H9 (cell line): ENCODE results near the gene CUL4B. TPM values are rescaled to one million over a fixed set of nuclear protein-coding genes. Genes with fewer than 3 reads are reported as not detected.
A peak's percentile ranks its signal among the peaks of the same experiment; 100 is the strongest.

ENCODE experiments used
- DNase-seq: peaks from one replicate; pipeline ENCODE4 v3.0.0-alpha.2; 2017
- H2AFZ ChIP-seq: one replicate; pipeline ENCODE4 v1.6.1; 2013; ENCODE audit warnings: mild to moderate bottlenecking, low read length, control low read depth, moderate library complexity
- H2AK5ac ChIP-seq: 2 replicates; pipeline ENCODE4 v1.6.1; 2013; ENCODE audit warnings: low read length, control low read depth, mixed read lengths; ENCODE audit not compliant: insufficient read length
- H2BK120ac ChIP-seq: one replicate; pipeline ENCODE4 v1.6.1; 2013; ENCODE audit warnings: low read depth, mild to moderate bottlenecking, low read length, control low read depth, inconsistent platforms; ENCODE audit not compliant: poor library complexity, severe bottlenecking
- H2BK12ac ChIP-seq: 2 replicates; pipeline ENCODE4 v1.6.1; 2013; ENCODE audit warnings: low read length, control low read depth, mixed read lengths, low read depth; ENCODE audit not compliant: insufficient read length
- H2BK15ac ChIP-seq: 2 replicates; pipeline ENCODE4 v1.6.1; 2013; ENCODE audit warnings: low read depth, low read length, control low read depth
- H2BK20ac ChIP-seq: one replicate; pipeline ENCODE4 v1.6.1; 2013; ENCODE audit warnings: low read depth, mild to moderate bottlenecking, low read length, control low read depth, inconsistent platforms; ENCODE audit not compliant: poor library complexity, severe bottlenecking
- H2BK5ac ChIP-seq: 2 replicates; pipeline ENCODE4 v1.6.1; 2013; ENCODE audit warnings: low read length, control low read depth, mixed read lengths; ENCODE audit not compliant: insufficient read length
- H3K14ac ChIP-seq: 2 replicates; pipeline ENCODE4 v1.6.1; 2013; ENCODE audit warnings: low read length, control low read depth; ENCODE audit not compliant: insufficient read depth
- H3K18ac ChIP-seq: 2 replicates; pipeline ENCODE4 v1.6.1; 2013; ENCODE audit warnings: low read depth, mild to moderate bottlenecking, mixed read lengths, low read length, control low read depth; ENCODE audit not compliant: insufficient read length
- H3K23ac ChIP-seq: 2 replicates; pipeline ENCODE4 v1.6.1; 2013; ENCODE audit warnings: low read length, control low read depth, mixed read lengths, low read depth; ENCODE audit not compliant: insufficient read length
- H3K23me2 ChIP-seq: 2 replicates; pipeline ENCODE4 v1.6.1; 2013; ENCODE audit warnings: low read depth, mild to moderate bottlenecking, mixed read lengths, low read length, control low read depth; ENCODE audit not compliant: insufficient read length, poor library complexity, severe bottlenecking
- H3K27ac ChIP-seq: 2 replicates; pipeline ENCODE4 v1.5.1; 2013; ENCODE audit warnings: low read length, control low read depth, mixed read lengths, low read depth; ENCODE audit not compliant: insufficient read length
- H3K27me3 ChIP-seq: 2 replicates; pipeline ENCODE4 v1.6.1; 2013; ENCODE audit warnings: low read length, control low read depth, inconsistent platforms; ENCODE audit not compliant: insufficient read depth
- H3K4ac ChIP-seq: 2 replicates; pipeline ENCODE4 v1.6.1; 2013; ENCODE audit warnings: low read depth, mild to moderate bottlenecking, control low read depth, inconsistent platforms, low read length, moderate library complexity
- H3K4me1 ChIP-seq: 2 replicates; pipeline ENCODE4 v1.6.1; 2013; ENCODE audit warnings: low read length, control low read depth, inconsistent platforms; ENCODE audit not compliant: insufficient read depth
- H3K4me2 ChIP-seq: 2 replicates; pipeline ENCODE4 v1.6.1; 2013; ENCODE audit warnings: low read length, control low read depth, mixed read lengths; ENCODE audit not compliant: insufficient read length, insufficient read depth
- H3K56ac ChIP-seq: 2 replicates; pipeline ENCODE4 v1.6.1; 2013; ENCODE audit warnings: low read depth, mild to moderate bottlenecking, mixed read lengths, low read length, control low read depth; ENCODE audit not compliant: insufficient read length
- H3K79me1 ChIP-seq: 2 replicates; pipeline ENCODE4 v1.6.1; 2013; ENCODE audit warnings: low read depth, mild to moderate bottlenecking, moderate library complexity, low read length, control low read depth, inconsistent platforms; ENCODE audit not compliant: insufficient read depth, poor library complexity, severe bottlenecking
- H3K79me2 ChIP-seq: 2 replicates; pipeline ENCODE4 v1.6.1; 2013; ENCODE audit warnings: low read length, control low read depth, inconsistent platforms; ENCODE audit not compliant: insufficient read depth
- H3K9ac ChIP-seq: 2 replicates; pipeline ENCODE4 v1.6.1; 2013; ENCODE audit warnings: low read length, control low read depth, mixed read lengths; ENCODE audit not compliant: insufficient read length; ENCODE audit errors: extremely low read depth
- H3K9me3 ChIP-seq: one replicate; pipeline ENCODE4 v1.6.1; 2013; ENCODE audit warnings: low read depth, low read length, inconsistent platforms; ENCODE audit not compliant: control insufficient read depth
- H3T11ph ChIP-seq: one replicate; pipeline ENCODE4 v1.6.1; 2013; ENCODE audit warnings: mild to moderate bottlenecking, low read length, control low read depth, inconsistent platforms
- H4K20me1 ChIP-seq: one replicate; pipeline ENCODE4 v1.6.1; 2013; ENCODE audit not compliant: control insufficient read depth, insufficient read length, insufficient read depth
- H4K5ac ChIP-seq: 2 replicates; pipeline ENCODE4 v1.6.1; 2013; ENCODE audit warnings: low read depth, mild to moderate bottlenecking, mixed read lengths, low read length, control low read depth; ENCODE audit not compliant: insufficient read length
- H4K8ac ChIP-seq: replicated peaks from 2 replicates; pipeline ENCODE4 v1.6.1; 2013; ENCODE audit warnings: low read length, control low read depth, mixed read lengths, low read depth; ENCODE audit not compliant: insufficient read length
- H4K91ac ChIP-seq: 2 replicates; pipeline ENCODE4 v1.6.1; 2013; ENCODE audit warnings: low read depth, mild to moderate bottlenecking, moderate library complexity, mixed read lengths, low read length, control low read depth; ENCODE audit not compliant: insufficient read length
- H3K27ac Mint-ChIP-seq, 3 experiments: 2 replicates in 2 of 3; 3 replicates in 1 of 3; pipeline ENCODE4 v1.8.0; 2020 to 2021; ENCODE audit warnings: mixed read lengths in 3 of 3, mild to moderate bottlenecking in 1 of 3, moderate library complexity in 1 of 3
- H3K27me3 Mint-ChIP-seq: 2 replicates; pipeline ENCODE4 v1.8.0; 2021; ENCODE audit warnings: low read depth, mild to moderate bottlenecking, moderate library complexity, mixed read lengths
- H3K36me3 Mint-ChIP-seq, 3 experiments: 2 replicates in 2 of 3; 3 replicates in 1 of 3; pipeline ENCODE4 v1.8.0; 2020 to 2021; ENCODE audit warnings: low read depth in 3 of 3, mixed read lengths in 3 of 3; ENCODE audit not compliant: insufficient read depth in 1 of 3
- H3K4me1 Mint-ChIP-seq, 2 experiments: 2 replicates each; pipeline ENCODE4 v1.8.0; 2020; ENCODE audit warnings: mixed read lengths in 2 of 2
- H3K4me3 Mint-ChIP-seq, 2 experiments: 2 replicates in 1 of 2; 3 replicates in 1 of 2; pipeline ENCODE4 v1.8.0; 2020 to 2021; ENCODE audit warnings: mild to moderate bottlenecking in 2 of 2, mixed read lengths in 2 of 2, moderate library complexity in 1 of 2
- H3K9me3 Mint-ChIP-seq, 2 experiments: 2 replicates in 1 of 2; 3 replicates in 1 of 2; pipeline ENCODE4 v1.8.0; 2020; ENCODE audit warnings: mild to moderate bottlenecking in 2 of 2, mixed read lengths in 2 of 2, moderate library complexity in 1 of 2
- WGBS: extraction: QIAGEN DNeasy Blood & Tissue Kit; methylation state at CpG from one replicate; pipeline ENCODE4 v1.1.7; 2013; ENCODE audit warnings: missing lambda C conversion rate, low lambda C conversion rate, mixed read lengths; ENCODE audit not compliant: insufficient read length; ENCODE audit errors: extremely low coverage; 5-methylcytosine and 5-hydroxymethylcytosine counted together
- total RNA-seq: library from RNA; stranded (reverse); gene quantifications from 2 replicates; pipeline ENCODE4 v1.2.1, GENCODE V29; 2021
- TF ChIP-seq, protein P1 (sequence below): fragments of 200-600 bp; sonication (generic); conservative IDR thresholded peaks from 3 replicates; pipeline ENCODE4 v1.8.0; 2021; ENCODE audit warnings: antibody characterized with exemption, mild to moderate bottlenecking

CUL4B gene
- total RNA-seq, 1 experiment from 2014 or later = 48.4 TPM

DNA sequence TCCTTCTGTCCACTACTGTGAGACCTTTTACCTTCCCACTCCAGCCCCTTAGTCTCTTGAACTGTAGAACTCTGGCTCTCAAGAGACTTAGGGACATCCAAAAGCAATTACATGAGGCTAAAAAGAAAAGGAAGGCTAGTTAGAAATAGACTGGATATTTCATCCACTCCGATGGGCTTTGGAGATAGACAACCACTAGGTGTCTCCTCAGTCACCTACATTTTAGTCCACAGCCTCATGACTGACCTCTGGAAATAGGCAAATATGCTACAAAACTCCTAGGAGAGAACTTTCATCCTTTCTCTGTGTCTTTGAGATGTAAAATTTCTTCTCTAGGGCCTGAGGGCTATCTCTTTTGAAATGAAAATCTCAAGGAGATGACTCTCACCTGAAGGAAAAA, 46.5 kb downstream of the CUL4B start:
- no peaks in the 10 kb centered on the region for H3K9me3 ChIP-seq
- no peak overlapping the region for H3K4me2 ChIP-seq
- no peaks in the 10 kb centered on the region for H3K27me3 ChIP-seq
- H3T11ph ChIP-seq = no peak overlapping the region
- no peaks in the 10 kb centered on the region for H3K79me1 ChIP-seq
- Mint-ChIP-seq H3K27ac (no peak overlapping the region), H3K27me3 (no peaks in the 10 kb centered on the region), H3K4me3 (no peak overlapping the region), H3K9me3 (peaks cover 56 to 65% of the 10 kb centered on the region in 2 experiments), H3K4me1 (peaks cover 6 to 7% of the 10 kb centered on the region in 2 experiments; a peak in 3 of 4 replicates), H3K36me3 (peaks cover 2 to 9% (median 3%) of the 10 kb centered on the region in 3 experiments; a peak in 4 of 7 replicates)
- no peak overlapping the region for H2BK20ac ChIP-seq
- no peak overlapping the region for H4K5ac ChIP-seq
- H2BK12ac ChIP-seq = no peak overlapping the region
- no peak overlapping the region for H3K9ac ChIP-seq
- H4K8ac ChIP-seq = no peak overlapping the region
- H2BK120ac ChIP-seq = no peak overlapping the region
- H2AFZ ChIP-seq = no peak overlapping the region
- no peaks in the 10 kb centered on the region for H3K4me1 ChIP-seq
- no peak overlapping the region for H3K18ac ChIP-seq
- no peak overlapping the region for H3K23ac ChIP-seq
- H3K27ac ChIP-seq = no peak overlapping the region
- H4K20me1 ChIP-seq = no peaks in the 10 kb centered on the region
- no peak overlapping the region for H3K4ac ChIP-seq
- no peak overlapping the region for H4K91ac ChIP-seq
- no peaks in the 10 kb centered on the region for H3K79me2 ChIP-seq
- peak; percentile 24 for DNase-seq
- no peak overlapping the region for H2AK5ac ChIP-seq
- H3K23me2 ChIP-seq = no peaks in the 10 kb centered on the region
- H3K14ac ChIP-seq = no peak overlapping the region
- H2BK15ac ChIP-seq = no peak overlapping the region
- no CpG with 5 or more reads among the region's 1 CpG for WGBS
- H2BK5ac ChIP-seq = no peak overlapping the region
- TF ChIP-seq, protein P1, sequence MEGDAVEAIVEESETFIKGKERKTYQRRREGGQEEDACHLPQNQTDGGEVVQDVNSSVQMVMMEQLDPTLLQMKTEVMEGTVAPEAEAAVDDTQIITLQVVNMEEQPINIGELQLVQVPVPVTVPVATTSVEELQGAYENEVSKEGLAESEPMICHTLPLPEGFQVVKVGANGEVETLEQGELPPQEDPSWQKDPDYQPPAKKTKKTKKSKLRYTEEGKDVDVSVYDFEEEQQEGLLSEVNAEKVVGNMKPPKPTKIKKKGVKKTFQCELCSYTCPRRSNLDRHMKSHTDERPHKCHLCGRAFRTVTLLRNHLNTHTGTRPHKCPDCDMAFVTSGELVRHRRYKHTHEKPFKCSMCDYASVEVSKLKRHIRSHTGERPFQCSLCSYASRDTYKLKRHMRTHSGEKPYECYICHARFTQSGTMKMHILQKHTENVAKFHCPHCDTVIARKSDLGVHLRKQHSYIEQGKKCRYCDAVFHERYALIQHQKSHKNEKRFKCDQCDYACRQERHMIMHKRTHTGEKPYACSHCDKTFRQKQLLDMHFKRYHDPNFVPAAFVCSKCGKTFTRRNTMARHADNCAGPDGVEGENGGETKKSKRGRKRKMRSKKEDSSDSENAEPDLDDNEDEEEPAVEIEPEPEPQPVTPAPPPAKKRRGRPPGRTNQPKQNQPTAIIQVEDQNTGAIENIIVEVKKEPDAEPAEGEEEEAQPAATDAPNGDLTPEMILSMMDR = peak; percentile 63
- H3K56ac ChIP-seq = no peak overlapping the region
